ENCODE measurements around the gene TPRN.
A peak's percentile ranks its signal among the peaks of the same experiment; 100 is the strongest.

The TPRN gene

GRCh38 chr9:137173796-137174664 lies 26.5 kb downstream of the TPRN start:
- DNase-seq (ENCODE audit: low read depth): no peak

DNA sequence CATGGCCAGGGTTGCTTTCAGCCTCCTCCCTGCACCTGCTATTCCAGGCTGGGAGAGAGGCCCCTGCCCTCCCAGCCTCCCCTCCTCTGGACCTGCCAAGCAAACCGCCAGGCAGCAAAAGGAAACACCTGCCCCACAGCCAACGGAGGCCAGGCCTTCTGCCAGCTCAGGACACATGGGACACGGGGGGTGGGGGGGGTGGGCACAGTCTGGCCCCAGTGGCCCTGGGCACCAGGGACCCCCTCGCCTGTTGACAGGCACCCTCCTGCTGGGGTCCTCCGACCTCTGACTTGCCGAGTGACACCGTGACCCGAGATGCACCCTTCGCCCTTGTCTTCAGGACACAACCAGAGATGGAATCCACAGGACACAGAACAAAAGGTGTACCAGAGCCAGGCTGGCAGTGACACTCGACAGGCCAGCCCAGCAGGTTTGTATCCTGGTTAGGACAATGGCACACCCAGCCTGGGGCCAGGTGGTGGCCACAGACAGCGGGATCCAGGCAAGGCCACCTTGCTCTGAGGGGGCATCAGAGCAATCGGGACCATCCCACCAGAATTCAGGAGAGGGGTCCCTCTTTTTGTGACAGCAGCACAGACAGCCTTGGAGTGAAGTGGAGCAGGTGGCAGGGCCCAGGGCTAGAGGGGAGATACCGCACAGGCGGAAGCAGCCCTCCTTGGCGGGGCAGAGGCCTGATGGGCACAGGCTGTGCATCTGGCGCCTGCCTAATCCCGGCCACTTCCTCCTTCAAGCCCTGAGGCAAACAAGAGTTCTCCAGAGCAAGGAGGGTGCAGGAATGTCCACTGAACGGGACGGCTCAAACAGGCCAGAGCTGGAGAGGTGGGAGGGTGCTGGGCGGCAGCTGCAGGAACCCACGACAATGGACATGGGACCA lies 27.4 kb downstream of the TPRN start:
- no peak for DNase-seq (ENCODE audit: low read depth)

- no peak for DNase-seq (ENCODE audit: low read depth)
Measured at GRCh38 chr9:137171149-137171900, 29.2 kb downstream of the TPRN start.

GRCh38 chr9:137170486-137171148 lies 29.9 kb downstream of the TPRN start:
- DNase-seq (ENCODE audit: low read depth): no peak

DNA sequence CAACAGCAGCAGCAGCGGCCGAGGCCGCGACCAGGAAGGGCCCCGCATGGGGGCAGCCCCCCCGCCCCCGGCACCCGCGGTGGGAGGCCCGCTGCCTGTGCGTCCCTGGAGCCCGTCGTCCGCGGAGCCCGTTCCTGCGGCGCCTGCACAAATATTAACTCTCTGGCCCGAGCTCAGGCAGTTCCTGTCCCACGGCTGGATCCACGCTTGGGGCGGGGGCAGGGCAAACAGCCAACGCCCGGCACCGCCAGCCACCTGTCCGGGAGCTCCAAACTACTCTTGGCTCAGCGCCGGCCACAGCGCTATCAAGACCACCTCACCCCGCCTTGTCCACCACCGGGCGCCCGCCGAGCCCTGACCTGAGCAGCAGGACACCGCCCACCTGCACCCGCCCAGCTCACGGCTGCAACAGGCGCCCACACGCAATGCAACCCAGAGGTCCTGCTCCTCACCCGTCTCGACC lies 30.6 kb downstream of the TPRN start, which contains the start of gene LRRC26:
Gene LRRC26, minus strand, starts transcription at position 156 of the 463 bp plus-strand sequence. Its CDS starts 108 bp downstream, at position 48.
- DNase-seq (ENCODE audit: low read depth): no peak

DNA sequence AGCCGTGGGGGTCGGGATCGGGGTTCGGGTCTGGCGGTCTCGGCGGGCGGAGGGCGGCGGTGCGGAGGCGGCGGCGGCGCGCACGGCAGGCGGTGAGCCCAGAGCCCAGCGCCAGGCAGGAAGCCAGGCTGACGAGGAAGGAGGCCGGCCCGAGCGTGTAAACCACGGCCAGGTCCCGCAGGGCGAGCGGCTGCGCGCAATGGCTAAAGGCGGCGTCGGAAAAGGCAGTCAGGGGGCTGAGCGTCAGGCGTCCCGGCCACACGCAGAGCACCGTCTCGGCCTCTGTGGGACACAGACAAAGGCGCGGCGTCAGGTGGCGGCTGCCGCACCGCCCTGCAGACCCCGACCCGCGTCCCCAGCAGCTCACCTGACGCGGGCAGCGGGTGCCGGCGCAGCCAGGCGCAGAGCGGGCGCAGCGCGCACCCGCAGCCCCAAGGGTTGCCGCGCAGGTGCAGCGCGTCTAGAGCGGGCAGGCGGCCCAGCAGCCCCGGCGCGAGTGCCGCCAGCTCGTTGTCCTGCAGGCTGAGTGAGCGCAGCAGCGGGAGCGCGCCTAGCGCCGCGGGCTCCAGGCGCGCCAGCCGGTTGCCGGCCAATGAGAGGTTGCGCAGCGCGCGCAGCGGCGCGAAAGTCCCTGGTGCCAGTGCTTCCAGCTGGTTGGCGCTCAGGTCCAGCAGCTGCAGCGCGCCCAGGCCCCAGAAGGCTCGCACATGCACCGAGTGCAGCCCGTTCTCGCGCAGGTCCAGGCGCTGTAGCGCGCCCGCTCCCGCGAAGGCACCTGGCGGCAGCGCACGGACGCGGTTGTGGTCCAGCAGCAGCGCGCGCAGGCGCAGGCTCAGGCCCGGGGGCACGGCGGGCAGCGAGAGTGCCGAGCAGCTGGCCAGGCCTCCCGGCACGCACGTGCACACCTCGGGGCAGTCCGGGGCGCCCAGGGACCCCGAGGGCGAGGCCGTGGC lies 31.4 kb downstream of the TPRN start:
- DNase-seq (ENCODE audit: low read depth): peak; percentile 46

DNA sequence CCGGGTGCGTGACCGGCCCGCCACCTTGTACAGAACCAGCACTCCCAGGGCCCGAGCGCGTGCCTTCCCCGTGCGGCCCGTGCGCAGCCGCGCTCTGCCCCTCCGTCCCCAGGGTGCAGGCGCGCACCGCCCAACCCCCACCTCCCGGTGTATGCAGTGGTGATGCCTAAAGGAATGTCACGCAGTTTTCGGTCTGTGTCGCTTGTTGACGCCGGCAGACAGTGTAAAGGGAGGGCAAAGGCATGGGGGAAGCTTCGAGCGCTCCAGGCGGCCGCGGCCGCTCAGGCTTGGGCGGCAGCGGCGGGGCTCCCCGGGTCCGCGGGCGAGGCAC lies 32.0 kb downstream of the TPRN start:
- DNase-seq (ENCODE audit: low read depth): no peak

DNA sequence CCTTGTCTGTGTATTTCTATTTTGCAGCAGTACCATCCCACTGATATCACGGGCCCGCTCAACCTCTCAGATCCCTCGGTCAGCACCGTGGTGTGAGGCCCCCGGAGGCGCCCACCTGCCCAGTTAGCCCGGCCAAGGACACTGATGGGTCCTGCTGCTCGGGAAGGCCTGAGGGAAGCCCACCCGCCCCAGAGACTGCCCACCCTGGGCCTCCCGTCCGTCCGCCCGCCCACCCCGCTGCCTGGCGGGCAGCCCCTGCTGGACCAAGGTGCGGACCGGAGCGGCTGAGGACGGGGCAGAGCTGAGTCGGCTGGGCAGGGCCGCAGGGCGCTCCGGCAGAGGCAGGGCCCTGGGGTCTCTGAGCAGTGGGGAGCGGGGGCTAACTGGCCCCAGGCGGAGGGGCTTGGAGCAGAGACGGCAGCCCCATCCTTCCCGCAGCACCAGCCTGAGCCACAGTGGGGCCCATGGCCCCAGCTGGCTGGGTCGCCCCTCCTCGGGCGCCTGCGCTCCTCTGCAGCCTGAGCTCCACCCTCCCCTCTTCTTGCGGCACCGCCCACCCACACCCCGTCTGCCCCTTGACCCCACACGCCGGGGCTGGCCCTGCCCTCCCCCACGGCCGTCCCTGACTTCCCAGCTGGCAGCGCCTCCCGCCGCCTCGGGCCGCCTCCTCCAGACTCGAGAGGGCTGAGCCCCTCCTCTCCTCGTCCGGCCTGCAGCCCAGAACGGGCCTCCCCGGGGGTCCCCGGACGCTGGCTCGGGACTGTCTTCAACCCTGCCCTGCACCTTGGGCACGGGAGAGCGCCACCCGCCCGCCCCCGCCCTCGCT lies 32.6 kb downstream of the TPRN start:
- no peak for DNase-seq (ENCODE audit: low read depth)

DNA sequence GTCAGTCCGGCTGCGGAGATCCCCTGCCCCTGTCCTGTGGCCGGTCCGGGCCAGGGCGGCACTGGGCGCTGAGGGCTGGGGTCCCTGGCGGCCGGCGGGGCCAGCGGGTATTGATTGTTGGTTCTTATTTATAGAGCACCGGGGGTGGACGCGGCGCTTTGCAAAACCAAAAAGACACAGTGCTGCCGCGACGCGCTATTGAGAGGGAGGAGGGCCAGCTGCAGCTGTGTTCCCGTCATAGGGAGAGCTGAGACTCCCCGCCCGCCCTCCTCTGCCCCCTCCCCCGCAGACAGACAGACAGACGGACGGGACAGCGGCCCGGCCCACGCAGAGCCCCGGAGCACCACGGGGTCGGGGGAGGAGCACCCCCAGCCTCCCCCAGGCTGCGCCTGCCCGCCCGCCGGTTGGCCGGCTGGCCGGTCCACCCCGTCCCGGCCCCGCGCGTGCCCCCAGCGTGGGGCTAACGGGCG lies 33.2 kb downstream of the TPRN start:
- no peak for DNase-seq (ENCODE audit: low read depth)

DNA sequence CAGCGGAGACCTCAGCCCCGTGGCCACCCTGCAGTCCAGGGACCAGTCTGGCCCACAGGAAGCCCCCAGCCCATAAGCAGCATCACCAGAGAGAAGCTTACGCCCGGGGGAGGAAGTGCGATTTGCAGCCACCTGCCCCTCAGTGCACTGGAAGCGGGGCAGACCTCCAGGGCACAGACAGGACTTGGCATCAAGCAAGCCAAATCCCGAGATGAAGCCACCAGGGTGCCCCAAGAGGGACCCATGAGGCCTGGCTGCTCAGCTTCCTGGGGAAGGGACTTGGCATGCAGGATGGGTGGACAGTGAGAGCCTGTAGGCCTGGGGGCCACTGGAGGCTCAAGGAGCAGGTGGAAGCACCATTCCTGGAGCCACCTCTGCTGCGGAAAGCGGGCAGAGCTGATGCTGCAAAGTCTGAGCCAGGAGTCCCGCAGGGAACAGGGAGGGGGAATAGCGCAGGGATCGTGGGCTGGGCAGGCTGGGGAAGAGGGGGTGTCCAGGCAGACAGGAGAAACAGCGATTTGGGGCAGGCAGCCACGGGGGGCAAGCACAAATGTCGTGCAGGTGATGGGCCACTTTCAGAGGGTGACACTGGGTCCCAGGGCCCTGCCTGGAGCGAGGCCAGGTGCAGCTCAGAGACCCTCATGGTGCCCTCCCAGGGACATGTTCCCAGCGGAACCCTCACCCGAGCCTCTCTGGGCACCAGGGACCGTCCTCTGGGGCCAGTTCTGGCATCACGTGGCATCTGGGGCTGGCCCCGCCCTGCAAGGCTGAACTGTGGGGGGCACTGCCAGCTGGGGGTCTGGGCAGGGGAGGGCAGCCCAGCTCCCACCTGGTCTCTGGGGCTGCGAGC lies 33.9 kb downstream of the TPRN start:
- no peak for DNase-seq (ENCODE audit: low read depth)

- DNase-seq (ENCODE audit: low read depth): no peak
Measured at GRCh38 chr9:137165250-137165836, 35.2 kb downstream of the TPRN start.

DNA sequence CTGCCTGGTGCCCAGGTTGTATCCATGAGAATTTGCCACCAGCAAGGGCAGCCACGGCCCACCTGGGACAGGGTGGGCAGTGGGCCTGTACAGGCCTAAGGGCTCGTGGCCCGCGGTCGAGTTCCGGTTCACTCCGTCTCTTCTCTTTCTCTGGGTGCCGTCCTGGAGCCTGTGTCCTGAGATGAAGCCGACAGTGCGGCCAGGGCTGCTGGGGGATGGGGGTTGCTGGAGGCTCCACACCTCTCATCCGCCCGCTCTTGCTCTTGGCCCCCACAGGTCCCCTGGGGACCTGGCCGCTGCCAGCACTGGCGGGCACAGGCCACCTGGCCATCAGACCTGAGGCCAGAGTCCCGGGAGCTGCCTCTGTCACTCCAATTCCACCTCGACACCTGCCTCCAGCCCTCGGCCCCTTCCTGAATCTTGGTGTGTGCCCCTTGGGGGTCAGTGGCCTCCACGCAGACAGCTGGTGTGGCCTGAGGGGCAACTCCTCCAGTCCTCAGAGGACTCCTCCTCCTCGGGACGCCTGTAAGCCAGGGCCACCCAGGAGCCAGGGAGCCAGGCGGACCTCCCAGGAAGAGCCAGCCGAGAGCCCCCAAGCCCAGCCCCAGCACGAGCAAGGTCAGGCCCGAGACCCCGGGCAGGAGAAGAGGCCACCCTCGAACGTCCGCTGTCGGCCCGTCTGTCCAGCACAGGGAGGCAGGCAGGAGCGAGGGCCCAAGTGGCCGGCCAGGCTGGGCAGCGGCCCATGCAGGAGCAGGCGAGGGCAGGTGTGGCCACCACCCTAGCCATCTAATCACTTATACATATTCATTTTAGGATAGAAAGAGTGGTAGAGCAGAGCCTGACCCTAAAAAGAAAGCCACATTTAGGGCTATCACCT lies 35.9 kb downstream of the TPRN start:
- DNase-seq (ENCODE audit: low read depth): no peak

GRCh38 chr9:137163805-137164204 lies 36.7 kb downstream of the TPRN start:
- DNase-seq (ENCODE audit: low read depth): no peak

GRCh38 chr9:137163365-137163715 lies 37.2 kb downstream of the TPRN start:
- peak; percentile 41 for DNase-seq (ENCODE audit: low read depth)

DNA sequence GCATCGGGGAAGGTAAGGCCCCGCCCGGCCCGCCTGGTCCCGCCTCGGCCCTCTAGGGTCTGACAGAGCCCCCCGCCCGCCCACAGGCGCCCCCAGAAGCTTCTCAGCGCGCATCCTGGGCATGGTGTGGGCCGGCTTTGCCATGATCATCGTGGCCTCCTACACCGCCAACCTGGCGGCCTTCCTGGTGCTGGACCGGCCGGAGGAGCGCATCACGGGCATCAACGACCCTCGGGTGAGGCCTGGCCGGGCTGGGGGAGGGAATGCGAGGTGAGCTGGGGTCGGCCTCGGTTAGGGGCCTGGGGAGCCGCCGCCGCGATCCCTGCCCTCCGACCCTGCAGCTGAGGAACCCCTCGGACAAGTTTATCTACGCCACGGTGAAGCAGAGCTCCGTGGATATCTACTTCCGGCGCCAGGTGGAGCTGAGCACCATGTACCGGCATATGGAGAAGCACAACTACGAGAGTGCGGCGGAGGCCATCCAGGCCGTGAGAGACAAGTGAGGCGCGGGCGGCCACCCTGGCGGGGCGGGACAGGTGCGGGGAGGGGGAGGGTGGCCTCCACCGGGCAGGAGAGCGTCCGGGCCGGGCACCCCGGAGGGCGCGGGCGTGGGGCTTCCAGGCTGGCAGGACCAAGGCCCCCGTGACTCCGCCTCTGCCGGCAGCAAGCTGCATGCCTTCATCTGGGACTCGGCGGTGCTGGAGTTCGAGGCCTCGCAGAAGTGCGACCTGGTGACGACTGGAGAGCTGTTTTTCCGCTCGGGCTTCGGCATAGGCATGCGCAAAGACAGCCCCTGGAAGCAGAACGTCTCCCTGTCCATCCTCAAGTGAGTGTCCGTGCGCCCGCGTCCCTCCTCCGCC lies 37.8 kb downstream of the TPRN start:
- peak; percentile 41 for DNase-seq (ENCODE audit: low read depth)

Measured in ELR (cell line).